GM18520 (cell line): ENCODE measurements around the gene CHIT1.

ENCODE experiments used
- ATAC-seq: cut with Tn5 transposase; IDR thresholded peaks from one replicate; pipeline ENCODE4 v1.9.1; 2021; ENCODE audit not compliant: unreplicated experiment

CHIT1 gene

GRCh38 chr1:203176273-203177035 is 53.0 kb downstream of the CHIT1 start:
- no peak for ATAC-seq

- no peak for ATAC-seq
These were observed 53.6 kb downstream of the CHIT1 start for GRCh38 chr1:203175827-203176241.

- ATAC-seq: no peak
These were observed 54.1 kb downstream of the CHIT1 start, which contains the start of gene MYBPH for GRCh38 chr1:203175237-203175826. TSS of gene MYBPH (minus strand) at chr1:203175826. CDS start at chr1:203175755, 71 bp downstream.

GRCh38 chr1:203174324-203174985 is 55.0 kb downstream of the CHIT1 start:
- ATAC-seq: no peak

GRCh38 chr1:203173566-203173965 is 55.9 kb downstream of the CHIT1 start:
- ATAC-seq: peak; percentile 79

- ATAC-seq: no peak
These were observed 56.4 kb downstream of the CHIT1 start for GRCh38 chr1:203173011-203173555.

GRCh38 chr1:203172184-203173010 is 57.1 kb downstream of the CHIT1 start:
- ATAC-seq: no peak

GRCh38 chr1:203171341-203172183 is 57.9 kb downstream of the CHIT1 start:
- no peak for ATAC-seq

- ATAC-seq: no peak
These were observed 58.7 kb downstream of the CHIT1 start for GRCh38 chr1:203170625-203171330.

- no peak for ATAC-seq
These were observed 59.5 kb downstream of the CHIT1 start for GRCh38 chr1:203169770-203170520.

GRCh38 chr1:203168991-203169390 is 60.5 kb downstream of the CHIT1 start:
- no peak for ATAC-seq

GRCh38 chr1:203168256-203168786 is 61.2 kb downstream of the CHIT1 start:
- ATAC-seq: no peak

- no peak for ATAC-seq
These were observed 61.6 kb downstream of the CHIT1 start for GRCh38 chr1:203167913-203168200.

- ATAC-seq: no peak
These were observed 62.2 kb downstream of the CHIT1 start for GRCh38 chr1:203167026-203167912.

GRCh38 chr1:203166192-203166940 is 63.1 kb downstream of the CHIT1 start:
- no peak for ATAC-seq
